Measurements from ENCODE around the gene SHTN1. TPM values are rescaled to one million over a fixed set of nuclear protein-coding genes. Genes with fewer than 3 reads are reported as not detected.

The SHTN1 gene
- total RNA-seq, 1 donor from 2014 or later = not detected

DNA sequence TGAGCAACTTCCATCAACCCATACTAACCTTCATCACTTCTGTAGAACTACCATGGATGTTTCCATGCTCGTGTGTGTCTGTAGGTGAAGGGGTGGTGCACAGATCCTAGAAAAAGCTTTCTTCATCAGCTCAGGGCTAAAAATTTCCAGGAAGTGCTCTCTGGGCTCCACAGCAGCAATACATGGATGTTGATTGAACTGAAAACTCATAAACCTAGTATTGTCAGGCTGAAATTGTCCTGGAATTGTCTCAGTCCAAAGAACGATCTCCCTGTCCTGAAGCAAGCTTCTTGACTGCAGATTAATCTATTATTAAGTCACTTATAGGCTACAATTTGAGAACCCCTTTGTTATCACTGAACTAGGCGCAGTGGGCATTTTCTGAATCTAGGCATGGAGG, 115.9 kb downstream of the SHTN1 start:
- intact Hi-C loops (cut with micrococcal nuclease) = no loop called here
- Mint-ChIP-seq H3K27ac (no peak overlapping the region), H3K4me1 (peaks cover 2% of the 10 kb centered on the region), H3K9me3 (no peaks in the 10 kb centered on the region), H3K36me3 (ENCODE audit: low read depth) (no peaks in the 10 kb centered on the region), H3K27me3 (peaks cover 9% of the 10 kb centered on the region), H3K4me3 (no peak overlapping the region)
- ChIA-PET POLR2A (no interaction called here), CTCF (no interaction called here)
- ATAC-seq (ENCODE audit: low read depth) (no peak), DNase-seq (no peak)
- TF ChIP-seq, protein P1, sequence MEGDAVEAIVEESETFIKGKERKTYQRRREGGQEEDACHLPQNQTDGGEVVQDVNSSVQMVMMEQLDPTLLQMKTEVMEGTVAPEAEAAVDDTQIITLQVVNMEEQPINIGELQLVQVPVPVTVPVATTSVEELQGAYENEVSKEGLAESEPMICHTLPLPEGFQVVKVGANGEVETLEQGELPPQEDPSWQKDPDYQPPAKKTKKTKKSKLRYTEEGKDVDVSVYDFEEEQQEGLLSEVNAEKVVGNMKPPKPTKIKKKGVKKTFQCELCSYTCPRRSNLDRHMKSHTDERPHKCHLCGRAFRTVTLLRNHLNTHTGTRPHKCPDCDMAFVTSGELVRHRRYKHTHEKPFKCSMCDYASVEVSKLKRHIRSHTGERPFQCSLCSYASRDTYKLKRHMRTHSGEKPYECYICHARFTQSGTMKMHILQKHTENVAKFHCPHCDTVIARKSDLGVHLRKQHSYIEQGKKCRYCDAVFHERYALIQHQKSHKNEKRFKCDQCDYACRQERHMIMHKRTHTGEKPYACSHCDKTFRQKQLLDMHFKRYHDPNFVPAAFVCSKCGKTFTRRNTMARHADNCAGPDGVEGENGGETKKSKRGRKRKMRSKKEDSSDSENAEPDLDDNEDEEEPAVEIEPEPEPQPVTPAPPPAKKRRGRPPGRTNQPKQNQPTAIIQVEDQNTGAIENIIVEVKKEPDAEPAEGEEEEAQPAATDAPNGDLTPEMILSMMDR (IDR thresholded peaks at IDR 0.05) = no peak

DNA sequence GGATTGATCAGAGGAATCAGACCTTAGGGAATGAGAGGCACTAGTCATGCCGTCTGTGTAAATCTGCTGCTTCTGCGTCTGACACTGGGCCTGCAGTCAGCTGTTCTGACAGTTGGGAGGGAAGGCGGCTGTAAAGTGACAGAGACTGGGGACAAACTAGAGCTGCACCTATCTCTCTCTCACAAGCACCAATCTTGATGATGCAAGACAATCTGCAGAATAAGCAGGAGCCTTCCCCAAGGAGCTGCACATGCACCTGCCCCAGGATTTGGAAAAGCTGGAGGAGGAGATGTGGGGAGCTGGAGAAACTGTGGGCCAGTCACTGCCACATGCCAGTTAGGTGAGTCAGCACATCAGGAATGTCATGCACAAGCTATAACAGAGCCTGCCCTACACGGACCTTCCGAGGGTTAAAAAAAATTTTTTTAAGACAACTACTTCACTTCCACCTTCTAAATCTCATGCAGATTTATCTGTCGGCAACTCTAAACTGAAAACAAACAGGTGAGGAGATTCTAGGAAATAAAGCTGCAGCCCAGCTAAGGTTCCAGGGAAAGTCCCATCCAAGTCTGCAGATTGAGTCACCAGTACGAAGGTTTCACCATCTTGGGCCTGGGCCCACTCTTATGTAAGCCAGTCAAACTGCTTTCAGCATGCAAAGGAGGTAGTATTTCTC, 116.5 kb downstream of the SHTN1 start:
- ATAC-seq (ENCODE audit: low read depth) (no peak), DNase-seq (no peak)
- H3K9me3 Mint-ChIP-seq = no peaks in the 10 kb centered on the region
- H3K36me3 Mint-ChIP-seq (ENCODE audit: low read depth) = no peaks in the 10 kb centered on the region
- TF ChIP-seq, protein P1 (IDR thresholded peaks at IDR 0.05) = no peak
- peaks cover 9% of the 10 kb centered on the region for H3K27me3 Mint-ChIP-seq
- intact Hi-C loops (cut with micrococcal nuclease) = no loop called here
- no peak overlapping the region for H3K27ac Mint-ChIP-seq
- peaks cover 2% of the 10 kb centered on the region for H3K4me1 Mint-ChIP-seq
- no peak overlapping the region for H3K4me3 Mint-ChIP-seq
- CTCF ChIA-PET = no interaction called here
- POLR2A ChIA-PET = no interaction called here

DNA sequence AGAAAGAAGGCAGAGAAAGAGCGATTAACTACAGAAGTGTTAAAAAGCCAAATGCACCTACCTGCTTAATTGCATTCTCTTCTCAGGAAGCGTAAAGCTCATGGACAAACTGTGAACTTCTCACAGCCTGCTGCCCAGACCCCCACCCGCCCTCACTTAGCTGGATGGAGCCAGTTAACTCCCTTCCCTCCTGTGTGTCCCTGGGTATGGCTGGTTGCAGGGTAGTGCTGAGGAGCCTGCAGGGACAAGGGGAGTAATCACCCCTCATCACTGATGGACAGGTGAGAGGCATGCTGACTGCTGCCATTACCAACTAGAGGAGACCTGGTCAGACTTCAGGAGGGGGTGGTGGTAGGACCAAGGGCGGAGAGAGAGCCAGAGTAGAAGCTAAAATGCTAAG, 118.2 kb downstream of the SHTN1 start:
- no peak for ATAC-seq (ENCODE audit: low read depth)
- POLR2A ChIA-PET = no interaction called here
- Mint-ChIP-seq H3K4me3 (no peak overlapping the region), H3K9me3 (no peaks in the 10 kb centered on the region), H3K36me3 (ENCODE audit: low read depth) (no peaks in the 10 kb centered on the region), H3K27ac (no peak overlapping the region), H3K27me3 (peaks cover 5% of the 10 kb centered on the region), H3K4me1 (no peaks in the 10 kb centered on the region)
- CTCF ChIA-PET = no interaction called here
- no peak for DNase-seq
- TF ChIP-seq, protein P1 (IDR thresholded peaks at IDR 0.05) = no peak
- intact Hi-C loops (cut with micrococcal nuclease) = no loop called here

DNA sequence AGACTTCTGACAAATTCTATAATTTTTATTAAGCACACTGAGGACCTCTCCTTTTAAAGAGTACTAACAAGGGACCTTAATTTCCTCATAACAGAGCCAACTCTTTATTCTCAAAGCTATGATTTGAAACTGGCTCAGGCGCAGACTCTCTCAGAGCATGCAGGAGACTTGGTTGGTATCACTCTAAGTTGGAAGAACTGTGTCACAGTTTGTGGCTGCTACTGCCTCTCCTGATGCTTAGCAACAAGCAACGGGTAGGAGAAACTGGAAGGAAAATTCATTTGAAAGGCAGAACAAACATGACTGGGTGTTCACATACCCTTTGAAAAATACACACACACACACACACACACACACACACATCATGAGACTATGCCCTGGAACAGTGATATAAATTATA, 122.3 kb downstream of the SHTN1 start:
- no peak overlapping the region for H3K4me3 Mint-ChIP-seq
- no peaks in the 10 kb centered on the region for H3K36me3 Mint-ChIP-seq (ENCODE audit: low read depth)
- DNase-seq (no peak), ATAC-seq (ENCODE audit: low read depth) (no peak)
- intact Hi-C loops (cut with micrococcal nuclease) = no loop called here
- TF ChIP-seq, protein P1 (IDR thresholded peaks at IDR 0.05) = no peak
- CTCF ChIA-PET = no interaction called here
- peaks cover 8% of the 10 kb centered on the region for H3K27me3 Mint-ChIP-seq
- no peaks in the 10 kb centered on the region for H3K9me3 Mint-ChIP-seq
- no peaks in the 10 kb centered on the region for H3K4me1 Mint-ChIP-seq
- POLR2A ChIA-PET = no interaction called here
- H3K27ac Mint-ChIP-seq = no peak overlapping the region

DNA sequence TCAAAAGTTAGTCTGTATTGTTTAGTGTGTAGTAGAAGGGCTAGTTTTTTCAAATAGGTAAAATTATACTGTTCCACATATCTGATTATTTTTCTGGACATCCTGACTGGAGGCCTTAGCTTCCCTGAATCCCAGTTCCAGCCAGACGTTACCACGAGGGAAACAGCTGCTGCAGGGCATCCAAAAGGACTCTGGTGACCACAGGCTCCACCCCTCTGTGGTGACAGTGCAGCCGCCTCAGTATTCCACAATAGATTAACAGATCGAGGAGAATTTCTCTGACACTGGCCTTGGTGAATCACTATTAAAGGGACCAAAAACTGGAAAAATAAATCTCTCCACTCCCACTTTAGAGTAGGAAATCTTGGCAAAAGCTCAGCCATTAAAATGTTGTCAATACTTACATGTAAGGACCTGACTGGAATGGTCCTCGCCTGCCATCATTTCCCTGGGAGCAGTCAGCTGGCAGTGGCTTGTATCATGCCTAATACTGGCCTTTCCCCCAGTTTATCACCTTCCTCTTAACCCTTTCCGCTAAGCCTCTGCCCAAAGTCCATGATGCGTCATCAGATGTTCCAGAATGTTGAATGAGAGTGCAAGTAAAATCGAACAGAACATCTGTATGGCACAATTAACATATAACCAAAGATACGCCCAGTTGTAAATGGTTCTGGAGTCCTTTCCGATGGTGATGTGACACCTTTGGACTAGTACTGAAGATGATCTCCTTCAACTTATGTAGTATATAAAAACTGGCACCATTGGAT, 124.1 kb downstream of the SHTN1 start:
- Mint-ChIP-seq H3K36me3 (ENCODE audit: low read depth) (no peaks in the 10 kb centered on the region), H3K9me3 (no peaks in the 10 kb centered on the region), H3K4me1 (no peaks in the 10 kb centered on the region), H3K27ac (no peak overlapping the region), H3K4me3 (no peak overlapping the region), H3K27me3 (peaks cover 6% of the 10 kb centered on the region)
- TF ChIP-seq, protein P1 (IDR thresholded peaks at IDR 0.05) = no peak
- ATAC-seq (ENCODE audit: low read depth) = no peak
- ChIA-PET POLR2A (no interaction called here), CTCF (no interaction called here)
- intact Hi-C loops (cut with micrococcal nuclease) = no loop called here
- DNase-seq = no peak
